ENCODE data around the gene GNAI3. TPM values are rescaled to one million over a fixed set of nuclear protein-coding genes. Genes with fewer than 3 reads are reported as not detected.

The GNAI3 gene
- polyA plus RNA-seq, 1 donor (not counting 4 experiments of a cell fraction or from before 2014, with no cell fraction given): 14.1 TPM

DNA sequence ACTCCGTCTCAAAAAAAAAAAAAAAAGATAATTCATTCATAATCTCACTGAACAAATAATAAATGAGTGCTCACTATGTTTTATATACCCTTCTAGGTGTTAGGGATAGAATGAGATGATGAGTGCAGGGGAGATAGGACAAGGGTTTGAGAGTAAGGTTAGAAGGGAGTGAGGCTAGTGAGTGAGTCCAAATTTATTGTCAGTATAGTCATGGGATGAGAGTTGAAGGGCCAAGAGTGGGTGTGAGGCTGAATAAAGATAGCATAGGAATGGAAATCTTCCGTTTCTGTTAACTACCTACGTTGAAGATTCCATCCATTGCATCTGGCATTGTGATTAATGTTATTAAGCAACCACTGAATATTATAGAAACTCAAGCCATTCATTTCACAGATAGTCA, 16.8 kb downstream of the GNAI3 start:
- Histone ChIP-seq H3K9me1 (ENCODE audit: control insufficient read depth, extremely low read depth, insufficient read depth, low read length) (peaks cover 2% of the 10 kb centered on the region), H4K20me1 (ENCODE audit: control insufficient read depth, extremely low read depth, insufficient read depth, low read length) (peaks cover 15% of the 10 kb centered on the region), H3K9me3 (ENCODE audit: control insufficient read depth, low read depth, low read length) (no peaks in the 10 kb centered on the region), H3K9ac (ENCODE audit: control insufficient read depth, extremely low read depth, insufficient read depth, low read length) (no peak overlapping the region), H3K36me3 (ENCODE audit: control insufficient read depth in 2 of 2, extremely low read depth in 1 of 2, insufficient read depth in 2 of 2, low read length in 2 of 2) (no peaks in the 10 kb centered on the region), H3K79me2 (ENCODE audit: control insufficient read depth, insufficient read depth, low read length) (peaks cover 98% of the 10 kb centered on the region), H3K4me2 (ENCODE audit: control insufficient read depth, extremely low read depth, insufficient read depth, low read depth, low read length) (no peak overlapping the region), H3K4me3 (ENCODE audit: control insufficient read depth in 2 of 3, extremely low read depth in 1 of 3, insufficient read depth in 2 of 3, low read depth in 1 of 3, low read length in 3 of 3) (no peak overlapping the region), H3K4me1 (ENCODE audit: control insufficient read depth, extremely low read depth, insufficient read depth, low read length) (peaks cover 14% of the 10 kb centered on the region), H2AFZ (ENCODE audit: control insufficient read depth, low read length) (no peak overlapping the region), H3K27ac (ENCODE audit: control insufficient read depth, insufficient read depth, low read length) (no peak overlapping the region), H3K27me3 (ENCODE audit: control insufficient read depth, extremely low read depth, insufficient read depth, low read length) (no peaks in the 10 kb centered on the region)
- DNase-seq (ENCODE audit: low read depth, low spot score) (no peak), FAIRE-seq (no peak)
- TF ChIP-seq EZH2 (IDR thresholded peaks at IDR 0.05; ENCODE audit: low read length): no peak
- TF ChIP-seq CTCF (optimal IDR thresholded peaks at IDR 0.05 in 1 of 3, IDR thresholded peaks at IDR 0.05 in 1 of 3, conservative IDR thresholded peaks at IDR 0.05 in 1 of 3; ENCODE audit: extremely low read depth in 1 of 3, insufficient read depth in 2 of 3, low read length in 3 of 3): no peak
- dilution Hi-C loops (cut with MboI; ENCODE audit: extremely low pct_ligation_motif_present, low sequenced_read_pairs): no loop called here

GRCh38 chr1:109566982-109567381, 18.6 kb downstream of the GNAI3 start:
- dilution Hi-C loops (cut with MboI; ENCODE audit: extremely low pct_ligation_motif_present, low sequenced_read_pairs): no loop called here
- peaks cover 27% of the 10 kb centered on the region for H4K20me1 ChIP-seq (ENCODE audit: control insufficient read depth, extremely low read depth, insufficient read depth, low read length)
- FAIRE-seq: no peak

More at GRCh38 chr1:109566982-109567381, 18.6 kb downstream of the GNAI3 start:
- Histone ChIP-seq H3K4me1 (ENCODE audit: control insufficient read depth, extremely low read depth, insufficient read depth, low read length) (peaks cover 20% of the 10 kb centered on the region), H3K9ac (ENCODE audit: control insufficient read depth, extremely low read depth, insufficient read depth, low read length) (no peak overlapping the region), H3K4me2 (ENCODE audit: control insufficient read depth, extremely low read depth, insufficient read depth, low read depth, low read length) (no peak overlapping the region), H3K79me2 (ENCODE audit: control insufficient read depth, insufficient read depth, low read length) (peaks cover 97% of the 10 kb centered on the region), H3K27ac (ENCODE audit: control insufficient read depth, insufficient read depth, low read length) (no peak overlapping the region), H3K9me3 (ENCODE audit: control insufficient read depth, low read depth, low read length) (no peaks in the 10 kb centered on the region), H3K4me3 (ENCODE audit: control insufficient read depth in 2 of 3, extremely low read depth in 1 of 3, insufficient read depth in 2 of 3, low read depth in 1 of 3, low read length in 3 of 3) (no peak overlapping the region), H3K36me3 (ENCODE audit: control insufficient read depth in 2 of 2, extremely low read depth in 1 of 2, insufficient read depth in 2 of 2, low read length in 2 of 2) (no peaks in the 10 kb centered on the region), H2AFZ (ENCODE audit: control insufficient read depth, low read length) (no peak overlapping the region), H3K27me3 (ENCODE audit: control insufficient read depth, extremely low read depth, insufficient read depth, low read length) (no peaks in the 10 kb centered on the region), H3K9me1 (ENCODE audit: control insufficient read depth, extremely low read depth, insufficient read depth, low read length) (peaks cover 2% of the 10 kb centered on the region)
- TF ChIP-seq CTCF (optimal IDR thresholded peaks at IDR 0.05 in 1 of 3, IDR thresholded peaks at IDR 0.05 in 1 of 3, conservative IDR thresholded peaks at IDR 0.05 in 1 of 3; ENCODE audit: extremely low read depth in 1 of 3, insufficient read depth in 2 of 3, low read length in 3 of 3) (no peak), EZH2 (IDR thresholded peaks at IDR 0.05; ENCODE audit: low read length) (no peak)
- DNase-seq (ENCODE audit: low read depth, low spot score): no peak
